HK-2 (cell line): ENCODE measurements around the gene DCXR.

Experiments used
- DNase-seq: peaks from one replicate; pipeline ENCODE4 v3.0.0-alpha.2; 2018; ENCODE audit not compliant: unreplicated experiment

Gene DCXR

DNA sequence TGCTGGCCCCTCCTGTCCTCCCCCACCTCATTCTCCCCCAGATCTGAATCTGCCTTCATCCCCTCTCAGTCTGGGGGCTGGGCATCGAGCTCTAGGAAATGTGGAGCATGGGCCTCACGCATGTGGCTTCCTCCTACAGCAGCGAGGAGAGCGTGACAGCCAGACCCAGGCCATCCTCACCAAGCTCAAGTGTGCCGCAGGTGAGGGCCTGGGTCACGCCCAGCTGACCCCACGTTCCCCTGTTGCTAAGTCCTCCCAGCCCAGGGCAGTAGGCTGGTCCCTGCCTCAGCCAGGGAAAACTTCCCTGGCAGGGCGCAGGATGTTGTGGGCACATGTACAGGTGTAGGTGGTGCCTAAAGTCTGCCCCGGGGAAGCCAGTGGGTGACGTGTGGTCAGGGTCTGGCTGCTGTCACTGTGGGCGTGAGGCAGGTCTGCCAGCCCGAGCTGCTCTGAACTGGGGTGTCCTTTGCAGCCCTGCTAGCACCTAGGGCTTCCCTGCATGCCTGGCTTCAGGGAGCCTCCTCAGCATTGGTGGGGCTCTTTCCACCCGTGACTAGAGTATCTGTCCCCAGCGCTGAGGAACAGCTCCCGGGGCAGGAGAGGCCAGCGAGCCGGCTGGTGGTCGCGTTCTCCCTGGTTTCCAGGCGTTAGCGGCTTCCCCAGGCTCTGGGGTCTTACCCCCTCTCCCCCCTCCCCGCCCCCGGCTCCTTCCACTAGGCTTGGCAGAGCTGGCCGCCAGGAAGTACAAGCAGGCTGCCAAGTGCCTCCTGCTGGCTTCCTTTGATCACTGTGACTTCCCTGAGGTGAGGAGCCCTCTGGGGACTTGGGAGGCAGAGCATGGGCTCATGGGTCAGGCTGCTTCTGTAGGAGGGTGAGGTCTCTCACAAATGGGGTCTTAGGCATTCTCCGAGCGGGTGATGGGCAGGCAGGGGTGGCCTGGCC is 17.8 kb upstream of the DCXR start:
- no peak for DNase-seq

DNA sequence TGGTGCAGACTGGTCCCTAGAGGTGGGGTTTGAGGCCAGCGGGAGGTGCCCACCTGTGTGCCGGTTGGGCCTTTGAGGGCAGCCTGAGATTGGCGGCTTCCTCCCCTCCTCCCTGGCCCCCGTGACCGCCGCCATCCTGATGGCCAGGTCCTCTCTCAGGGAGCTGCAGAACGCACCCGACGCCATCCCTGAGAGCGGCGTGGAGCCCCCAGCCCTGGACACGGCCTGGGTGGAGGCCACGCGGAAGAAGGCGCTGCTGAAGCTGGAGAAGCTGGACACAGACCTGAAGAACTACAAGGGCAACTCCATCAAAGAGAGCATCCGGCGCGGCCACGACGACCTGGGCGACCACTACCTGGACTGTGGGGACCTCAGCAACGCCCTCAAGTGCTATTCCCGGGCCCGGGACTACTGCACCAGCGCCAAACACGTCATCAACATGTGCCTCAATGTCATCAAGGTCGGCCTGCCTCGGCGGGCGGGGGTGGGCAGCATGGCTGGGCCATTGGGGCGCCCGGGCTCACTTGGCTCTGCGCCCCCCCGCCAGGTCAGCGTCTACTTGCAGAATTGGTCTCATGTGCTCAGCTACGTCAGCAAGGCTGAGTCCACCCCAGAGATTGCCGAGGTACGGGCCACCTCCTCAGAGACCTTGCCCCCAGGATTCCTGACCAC is 17.0 kb upstream of the DCXR start:
- DNase-seq: no peak

DNA sequence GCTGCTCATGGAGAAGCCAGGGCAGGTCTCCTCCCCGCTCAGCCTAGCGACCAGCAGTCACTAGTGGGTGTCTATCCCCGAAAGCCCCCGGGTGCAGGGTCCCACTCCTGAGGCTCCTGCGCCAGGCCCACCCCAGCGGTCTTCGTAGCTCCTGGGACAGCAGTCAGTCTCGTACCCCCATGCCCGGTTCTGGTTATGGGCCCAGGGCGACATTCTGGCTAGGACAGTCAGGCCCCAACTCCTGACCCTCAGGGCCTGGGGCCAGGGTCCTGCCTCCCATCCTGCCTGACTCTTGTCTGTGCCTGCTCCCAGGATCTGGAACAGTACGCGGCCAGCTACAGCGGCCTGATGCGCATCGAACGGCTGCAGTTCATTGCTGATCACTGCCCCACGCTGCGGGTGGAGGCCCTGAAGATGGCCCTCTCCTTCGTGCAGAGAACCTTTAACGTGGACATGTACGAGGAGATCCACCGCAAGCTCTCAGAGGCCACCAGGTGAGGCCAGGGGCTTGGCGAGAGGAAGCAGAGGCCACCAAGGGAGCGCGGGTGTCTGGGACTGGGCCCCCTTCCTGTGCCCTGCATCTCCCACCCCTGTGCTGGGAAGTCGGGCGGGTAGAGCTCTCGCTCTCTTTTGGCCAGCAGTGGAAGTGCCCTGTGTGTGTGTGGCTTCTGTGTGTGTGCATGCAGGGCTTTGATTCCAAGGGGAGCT is 16.2 kb upstream of the DCXR start:
- no peak for DNase-seq

DNA sequence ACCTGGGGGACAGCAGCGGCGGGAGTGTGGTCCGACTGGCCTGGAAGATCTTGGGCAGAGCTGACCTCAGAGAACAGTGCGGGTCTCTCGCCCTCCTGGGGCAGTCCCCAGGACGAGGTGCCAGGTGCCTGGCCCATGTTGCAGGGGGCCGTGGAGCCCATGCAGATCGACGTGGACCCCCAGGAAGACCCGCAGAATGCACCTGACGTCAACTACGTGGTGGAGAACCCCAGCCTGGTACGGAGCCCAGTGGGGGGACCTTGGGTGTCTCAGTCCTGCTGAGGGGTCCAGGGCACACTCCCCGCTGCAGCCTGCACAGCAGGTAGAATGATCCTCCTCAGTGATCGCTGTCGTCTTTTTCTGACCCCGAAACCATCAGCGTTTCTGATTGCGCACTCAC is 15.6 kb upstream of the DCXR start:
- no peak for DNase-seq

DNA sequence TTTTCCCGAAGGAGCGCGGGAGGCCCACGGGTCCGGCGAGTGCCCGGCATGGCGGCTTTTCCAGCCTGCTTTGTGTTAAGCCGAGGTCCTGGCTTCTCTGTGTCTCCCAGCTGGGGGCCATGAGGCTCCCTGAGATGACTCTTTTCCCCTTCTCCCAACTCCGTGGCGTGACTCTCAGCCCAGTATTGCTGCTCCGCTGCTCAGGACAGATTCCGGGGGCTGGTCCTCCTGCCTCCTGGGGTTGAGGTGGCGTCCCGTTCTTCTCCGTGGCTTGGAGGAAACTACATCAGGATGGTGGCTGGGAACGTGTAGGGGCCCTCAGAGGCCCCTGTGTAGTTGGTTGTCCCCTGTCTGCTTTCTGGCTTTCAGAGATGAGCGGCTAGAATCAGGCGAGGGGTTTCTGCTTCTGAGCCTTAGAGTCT is 15.2 kb upstream of the DCXR start:
- DNase-seq: no peak

DNA sequence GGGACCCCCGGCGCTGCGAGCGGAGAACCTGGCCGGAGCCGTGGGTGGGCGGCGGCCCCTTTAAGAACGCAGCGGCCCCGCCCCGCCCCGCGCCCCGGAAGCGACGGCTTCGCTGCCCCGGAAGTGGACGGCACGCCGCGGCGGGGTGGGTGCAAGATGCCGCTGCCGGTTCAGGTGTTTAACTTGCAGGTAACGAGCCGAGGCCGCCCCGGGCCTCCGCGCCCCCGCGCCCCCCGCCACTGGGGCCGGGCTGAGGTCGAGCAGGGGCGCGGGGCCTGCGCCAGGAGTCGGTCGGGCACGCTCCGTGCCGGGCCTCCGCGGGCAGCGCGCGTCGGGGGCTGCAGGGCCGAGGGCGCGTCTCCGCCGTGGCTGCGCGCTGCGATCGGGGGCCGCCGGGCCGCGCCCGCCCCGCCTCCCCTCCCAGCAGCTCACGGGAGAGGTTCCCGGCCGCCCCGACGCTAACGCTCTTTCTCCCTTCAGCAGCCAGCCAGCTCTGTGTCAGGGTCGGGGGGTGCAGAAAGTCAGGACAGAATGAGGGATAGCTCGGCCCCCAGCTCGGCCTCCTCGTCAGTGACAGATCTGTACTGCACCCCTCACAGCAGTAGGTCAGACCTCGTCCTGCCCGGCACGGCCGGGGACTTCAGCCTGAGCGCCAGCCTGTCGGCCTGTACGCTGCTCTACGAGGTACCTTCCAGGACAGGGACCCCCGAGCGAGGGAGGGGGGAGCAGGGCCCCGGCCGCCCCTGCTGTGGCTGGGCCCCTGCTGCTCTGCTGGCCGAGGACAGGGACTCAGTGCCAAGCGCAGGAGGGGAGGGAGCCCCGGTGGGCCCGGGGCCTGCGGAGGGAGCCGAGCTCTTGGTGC is 14.5 kb upstream of the DCXR start, which contains the start of the genes GPS1 and RFNG:
Gene GPS1 (plus strand): TSS at position 123 of the 862 bp plus-strand sequence. CDS start 34 bp downstream, at position 157.
Gene RFNG (minus strand): TSS at position 36 of the 862 bp plus-strand sequence. CDS start 45 bp downstream, outside the sequence.
- peak; percentile 67 for DNase-seq

DNA sequence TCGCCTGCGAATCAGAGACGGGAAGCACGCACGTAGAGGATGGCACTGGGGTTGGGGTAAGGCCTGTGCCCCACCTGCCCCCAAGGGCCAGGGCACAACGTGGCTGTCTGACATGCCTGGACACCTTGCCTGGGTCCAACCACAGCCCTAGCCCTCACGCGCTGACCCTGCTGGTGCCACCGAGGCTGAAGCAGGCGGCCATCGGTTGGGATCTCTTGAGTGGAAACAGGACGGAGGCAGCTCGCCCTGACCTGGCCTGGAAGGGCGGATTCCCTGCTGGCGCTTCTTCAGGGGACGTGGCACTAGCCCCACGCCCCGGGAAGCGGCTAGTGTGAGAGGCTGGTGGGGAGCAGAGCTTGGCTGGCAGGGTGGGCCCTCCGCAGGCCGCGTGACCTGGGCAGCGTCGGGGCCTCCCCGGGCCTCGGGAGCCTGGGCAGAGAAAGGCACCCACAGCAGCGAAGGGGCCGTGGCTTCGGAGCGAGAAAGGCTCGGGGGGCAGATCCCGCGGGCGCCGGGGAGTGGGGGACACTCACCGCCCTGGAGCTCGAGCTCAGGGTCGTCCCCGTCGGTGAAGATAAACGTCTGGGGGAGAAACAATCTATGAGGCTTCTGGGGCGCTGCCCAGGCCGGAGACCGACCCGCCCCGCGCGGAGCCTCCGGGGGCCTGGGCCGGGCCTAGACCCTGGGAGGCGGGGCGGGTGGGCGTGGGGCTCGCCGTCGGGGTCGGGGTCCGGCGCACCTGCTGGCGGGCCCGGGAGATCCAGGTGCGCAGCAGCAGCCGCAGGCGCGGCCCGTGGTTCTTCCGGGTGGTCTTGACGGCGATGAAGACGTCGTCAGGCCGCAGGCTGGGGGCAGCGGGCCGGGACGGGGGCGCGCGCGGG is 13.5 kb upstream of the DCXR start:
- DNase-seq: no peak

DNA sequence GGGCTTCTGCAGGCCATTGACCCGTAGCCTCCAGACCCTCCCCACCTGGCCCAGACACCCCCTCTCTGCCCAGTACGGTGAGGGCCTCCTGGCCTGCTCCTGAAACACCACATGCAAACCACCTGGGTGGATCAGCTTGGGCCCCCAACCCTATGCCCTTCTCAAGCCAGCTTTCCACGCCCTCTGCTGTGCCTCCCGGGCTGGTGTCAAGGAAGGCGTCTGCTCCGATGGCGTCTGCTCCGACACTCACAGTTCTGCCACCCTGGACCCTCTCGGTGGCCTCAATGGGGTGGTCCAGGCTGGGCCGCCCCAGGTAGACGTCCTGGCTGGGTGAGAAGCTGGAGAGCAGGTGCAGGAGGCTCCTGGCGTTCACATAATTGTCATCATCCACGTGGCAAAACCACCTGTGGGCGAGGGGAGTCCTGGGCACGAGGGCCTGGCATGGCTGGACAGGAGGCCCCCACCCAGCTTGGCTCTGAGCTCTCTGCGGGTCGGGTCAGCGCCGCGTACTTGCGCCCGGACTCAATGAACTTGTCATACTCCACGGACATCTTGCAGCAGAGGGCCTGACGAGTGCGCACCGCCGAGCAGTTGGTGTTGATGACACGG is 12.8 kb upstream of the DCXR start:
- DNase-seq: no peak

DNA sequence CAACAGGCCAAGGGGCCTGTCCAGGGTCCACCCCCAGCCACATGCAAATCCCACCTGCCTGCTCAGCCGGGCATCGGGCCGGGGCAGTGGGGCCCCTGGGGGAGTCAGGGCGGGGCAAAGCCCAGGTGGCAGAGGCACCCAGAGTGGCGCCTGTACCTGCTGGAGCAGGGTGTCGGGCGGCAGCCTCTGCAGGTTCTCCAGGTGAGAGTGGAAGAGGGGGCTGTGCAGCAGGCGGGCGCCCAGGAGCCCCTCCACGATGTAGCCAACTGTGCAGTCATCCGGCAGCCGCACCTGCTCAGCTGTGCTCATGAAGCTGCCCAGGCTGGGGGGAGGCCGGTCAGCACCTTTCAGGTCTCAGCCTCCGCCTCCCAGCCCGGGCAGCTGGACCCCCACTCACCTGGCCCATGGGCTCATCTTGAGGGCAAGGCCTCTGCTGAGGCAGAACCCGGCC is 12.0 kb upstream of the DCXR start:
- DNase-seq: no peak

DNA sequence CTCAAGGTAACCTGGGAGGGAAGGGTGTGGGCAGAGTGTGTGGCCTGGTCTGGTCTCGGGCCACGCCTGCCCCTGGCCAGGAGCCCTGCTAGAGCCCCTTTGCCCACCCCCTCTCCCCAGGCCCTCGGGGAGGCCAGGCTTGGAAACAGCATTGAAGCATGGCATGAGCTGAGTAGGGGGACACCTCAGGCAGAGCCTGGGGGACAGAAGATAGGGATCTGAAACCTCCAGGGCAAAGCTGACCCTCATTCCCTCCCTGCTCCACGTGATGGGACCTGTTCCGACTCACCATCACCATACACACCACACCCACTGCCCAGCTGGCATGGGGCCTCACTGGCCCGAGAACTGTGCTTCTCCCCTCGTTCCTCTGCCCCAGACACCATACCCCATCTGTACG is 11.6 kb upstream of the DCXR start:
- DNase-seq: no peak

DNA sequence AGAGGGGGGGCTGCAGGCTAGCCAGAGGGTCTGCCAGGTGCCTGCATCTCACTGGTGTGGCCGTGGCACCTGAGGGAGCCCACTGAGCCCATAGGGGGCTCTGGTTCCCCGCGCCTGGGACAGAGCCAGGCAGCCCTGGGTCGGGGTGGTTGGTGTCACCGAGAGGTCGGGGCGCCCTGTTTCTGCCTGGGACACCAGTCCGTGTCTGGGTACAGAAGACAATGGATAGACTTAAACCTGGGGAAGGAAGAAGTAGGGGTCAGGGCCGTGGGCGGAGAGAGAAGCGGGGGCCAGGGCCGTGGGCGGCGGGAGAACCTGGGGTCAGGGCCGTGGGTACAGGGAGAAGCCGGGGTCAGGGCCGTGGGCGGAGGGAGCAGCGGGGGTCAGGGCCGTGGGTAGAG is 11.1 kb upstream of the DCXR start:
- DNase-seq: no peak

DNA sequence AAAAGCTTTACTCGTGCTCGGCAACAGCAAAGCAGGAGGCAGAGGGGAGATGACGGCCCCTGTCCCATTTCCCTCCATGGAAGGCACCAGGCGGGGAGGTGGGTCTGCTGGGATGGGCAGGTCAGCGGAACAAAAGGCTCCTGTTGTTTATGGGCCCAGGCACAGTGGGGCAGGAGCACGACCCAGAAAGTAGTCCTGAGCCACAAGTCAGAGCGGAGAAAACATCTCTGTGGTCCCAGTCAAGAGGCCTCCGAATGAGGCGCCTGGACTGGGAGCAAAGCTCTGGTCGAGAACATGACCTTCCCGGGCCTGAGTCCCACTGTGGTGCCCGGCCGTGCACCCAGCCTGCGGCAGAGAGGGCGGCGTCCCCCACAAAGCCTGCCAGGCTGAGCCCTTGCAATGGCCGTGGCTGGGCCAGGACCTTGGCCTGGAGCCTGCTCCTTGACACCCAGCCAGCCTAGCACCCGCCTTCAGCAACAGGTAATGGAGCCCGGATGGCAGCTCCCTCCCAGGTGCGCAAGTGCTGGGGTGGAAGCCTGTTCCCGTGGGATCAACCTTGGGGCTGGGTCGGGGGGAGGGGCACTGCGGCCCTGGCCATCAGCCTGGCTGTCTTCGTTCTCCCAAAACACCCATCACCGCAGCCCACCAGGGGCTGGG is 10.5 kb upstream of the DCXR start:
- no peak for DNase-seq

DNA sequence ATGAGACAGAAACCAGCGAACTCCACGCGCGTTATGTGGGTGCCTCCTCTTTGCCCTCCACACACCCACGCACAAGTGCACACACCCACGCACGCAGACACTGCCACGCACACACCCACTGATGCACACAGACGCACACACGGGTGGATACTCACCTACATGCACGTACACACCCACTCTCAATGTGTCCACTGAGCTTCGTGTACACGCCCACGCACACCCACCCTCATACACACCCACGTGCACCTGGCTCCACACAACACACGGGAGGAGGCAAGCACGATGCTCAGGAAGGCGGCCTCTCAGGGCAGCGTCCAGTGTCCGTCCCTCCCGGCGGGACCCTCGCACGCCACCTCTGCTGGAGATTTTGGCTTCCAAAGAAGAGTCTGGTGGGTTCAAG is 9.9 kb upstream of the DCXR start:
- DNase-seq: no peak

DNA sequence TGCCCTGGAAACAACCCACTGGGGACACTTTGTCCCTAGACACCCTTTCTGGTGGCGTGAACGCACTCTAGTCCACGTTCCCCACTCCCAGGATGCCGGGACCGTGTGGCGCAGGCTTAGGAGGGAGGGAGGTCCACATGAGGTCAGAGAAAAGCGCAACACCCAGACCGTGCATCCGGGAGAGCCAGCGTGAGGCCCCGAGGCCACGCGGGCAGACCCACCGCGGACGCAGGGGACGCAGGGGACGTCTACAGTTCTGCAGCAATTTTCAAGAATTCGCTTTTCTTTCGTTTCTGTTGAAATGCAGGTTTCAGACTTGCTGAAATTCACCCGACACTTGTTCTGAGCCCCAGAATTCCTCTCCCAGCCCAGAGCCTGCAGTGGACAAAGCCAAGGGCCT is 9.4 kb upstream of the DCXR start:
- no peak for DNase-seq

DNA sequence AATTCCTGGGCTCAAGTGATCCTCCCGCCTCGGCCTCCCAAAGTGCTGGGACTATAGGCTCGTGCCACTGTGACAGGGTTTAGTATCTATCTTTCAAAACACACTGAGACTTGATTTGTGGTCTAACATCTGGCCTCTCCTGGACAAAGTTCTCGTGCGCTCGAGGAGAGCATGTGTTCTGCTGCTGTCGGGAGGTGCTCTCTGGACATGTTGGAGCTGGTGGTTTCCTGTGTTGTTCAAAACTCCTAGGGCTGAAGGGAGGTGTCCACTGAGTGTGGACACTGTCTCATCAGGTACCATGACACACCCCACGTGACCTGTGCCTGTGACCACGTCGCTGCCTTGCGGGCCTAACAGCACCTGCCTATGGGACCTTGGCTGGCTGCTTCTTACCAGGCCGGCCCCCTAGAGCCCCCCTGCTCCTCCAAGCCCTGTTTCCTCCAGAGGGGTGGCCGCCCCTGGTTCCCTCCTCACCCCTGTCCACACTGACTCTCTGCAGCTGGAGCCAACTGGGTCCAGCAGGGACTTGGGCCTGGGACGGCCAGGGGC is 8.5 kb upstream of the DCXR start:
- no peak for DNase-seq

DNA sequence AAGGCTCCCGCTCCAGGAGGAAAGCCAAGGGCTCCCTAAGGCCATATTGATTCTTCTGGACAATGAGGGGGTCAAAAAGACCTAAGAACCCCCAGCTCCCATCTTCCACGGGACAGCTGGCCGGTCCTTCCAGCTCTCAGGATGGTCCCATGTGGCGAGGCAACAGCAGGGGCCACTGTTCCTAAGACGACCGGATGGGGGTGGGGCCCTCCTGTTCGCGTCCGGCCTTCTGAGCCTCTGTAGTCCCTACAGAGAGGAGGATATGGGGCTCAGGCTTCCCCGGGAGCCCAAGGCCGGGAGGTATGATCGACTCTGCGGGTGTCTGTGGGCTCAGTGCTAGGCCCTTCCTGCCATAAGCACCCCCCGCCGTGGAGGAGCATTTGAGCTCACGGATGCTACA is 6.0 kb upstream of the DCXR start:
- no peak for DNase-seq

DNA sequence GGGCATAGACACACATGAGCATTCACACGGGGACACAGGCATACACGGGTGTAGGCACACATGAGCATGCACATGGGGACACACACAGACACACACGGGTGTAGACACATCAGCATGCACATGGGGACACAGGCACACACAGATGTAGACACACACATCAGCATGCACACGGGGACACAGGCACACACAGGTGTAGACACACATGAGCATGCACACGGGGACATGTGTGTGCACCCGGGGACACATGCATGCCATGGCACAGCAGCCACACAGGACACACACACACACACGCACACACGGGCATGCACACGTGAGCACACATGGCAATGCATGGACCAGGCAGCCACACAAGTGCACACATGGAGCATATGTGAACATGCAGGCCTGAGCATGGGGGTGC is 5.2 kb upstream of the DCXR start:
- DNase-seq: no peak

DNA sequence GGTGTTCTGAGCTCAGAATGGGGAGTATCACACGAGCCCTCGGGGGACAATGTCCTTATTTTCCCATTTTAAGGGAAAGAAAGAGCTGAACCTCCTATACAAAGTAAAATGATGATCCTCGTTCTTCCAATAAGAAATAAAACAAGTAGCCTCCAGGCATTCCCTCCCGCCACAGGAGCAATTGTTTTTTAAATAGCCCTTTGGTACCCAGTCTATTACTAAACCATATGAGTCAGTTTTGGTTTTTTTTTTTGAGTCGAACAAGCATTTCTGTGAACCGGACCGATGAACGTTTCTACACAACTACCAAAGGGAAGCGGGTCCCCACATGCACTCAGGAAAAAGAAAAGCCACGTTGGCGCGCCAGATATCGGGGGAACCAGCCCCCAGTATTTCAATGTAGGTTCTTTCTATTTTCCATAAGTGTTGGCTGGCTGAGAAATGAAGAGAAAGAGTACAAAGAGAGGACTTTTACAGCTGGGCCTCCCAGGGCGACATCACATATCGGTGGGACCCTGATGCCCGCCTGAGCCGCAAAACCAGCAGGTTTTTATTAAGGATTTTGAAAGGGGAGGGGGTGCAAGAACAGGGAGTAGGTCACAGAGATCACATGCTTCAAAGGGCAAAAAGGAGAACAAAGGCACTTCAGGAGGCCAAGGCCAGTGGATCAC is 3.8 kb upstream of the DCXR start:
- no peak for DNase-seq
